GM21786 (cell line): ENCODE data around the gene XYLT1.

Experiments
- ATAC-seq: cut with Tn5 transposase; IDR thresholded peaks from one replicate; pipeline ENCODE4 v1.9.1; 2021; ENCODE audit not compliant: unreplicated experiment

Gene XYLT1

GRCh38 chr16:17294856-17295255 is 175.9 kb downstream of the XYLT1 start:
- no peak for ATAC-seq

DNA sequence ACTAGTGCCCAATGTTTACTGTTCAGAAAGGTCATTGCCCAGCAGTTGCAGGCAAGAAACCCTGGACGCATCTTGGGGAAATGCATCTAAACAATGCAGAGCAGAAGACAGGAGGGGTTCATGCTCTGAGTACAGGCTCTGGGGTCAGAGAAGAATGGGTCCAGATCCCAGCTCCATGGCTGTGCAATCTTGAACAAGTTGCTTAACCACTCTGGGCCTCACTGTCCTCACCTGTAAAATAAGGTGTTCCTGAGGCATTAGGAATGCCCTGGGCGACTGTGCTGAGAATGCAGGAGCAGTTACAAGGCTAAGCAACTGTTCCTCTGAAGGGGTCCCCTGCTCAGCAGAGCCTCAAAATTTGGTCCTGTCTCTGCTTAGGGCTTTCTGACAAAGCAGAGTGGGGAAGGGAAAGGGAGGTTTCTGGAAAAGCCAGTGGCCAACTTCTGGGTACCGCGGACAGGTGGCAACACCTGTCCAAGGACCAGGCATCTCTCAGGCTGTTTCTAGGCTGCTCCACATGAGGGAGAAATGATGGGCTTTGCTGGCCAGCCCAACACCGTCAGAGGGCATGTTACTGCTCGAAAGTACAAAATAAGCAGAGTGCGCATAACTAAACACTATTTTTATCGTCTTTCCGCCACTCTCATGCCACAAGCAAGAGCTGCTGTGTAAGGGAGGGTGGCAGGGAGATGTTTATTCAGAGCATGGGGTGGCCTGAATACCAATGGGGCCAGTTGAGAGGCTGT is 176.8 kb downstream of the XYLT1 start:
- ATAC-seq, result no peak

- no peak for ATAC-seq
These were observed 179.5 kb downstream of the XYLT1 start for GRCh38 chr16:17291289-17291688.

GRCh38 chr16:17289674-17290635 is 180.8 kb downstream of the XYLT1 start:
- no peak for ATAC-seq

GRCh38 chr16:17289050-17289449 is 181.7 kb downstream of the XYLT1 start:
- no peak for ATAC-seq

GRCh38 chr16:17287166-17287800 is 183.5 kb downstream of the XYLT1 start:
- no peak for ATAC-seq

DNA sequence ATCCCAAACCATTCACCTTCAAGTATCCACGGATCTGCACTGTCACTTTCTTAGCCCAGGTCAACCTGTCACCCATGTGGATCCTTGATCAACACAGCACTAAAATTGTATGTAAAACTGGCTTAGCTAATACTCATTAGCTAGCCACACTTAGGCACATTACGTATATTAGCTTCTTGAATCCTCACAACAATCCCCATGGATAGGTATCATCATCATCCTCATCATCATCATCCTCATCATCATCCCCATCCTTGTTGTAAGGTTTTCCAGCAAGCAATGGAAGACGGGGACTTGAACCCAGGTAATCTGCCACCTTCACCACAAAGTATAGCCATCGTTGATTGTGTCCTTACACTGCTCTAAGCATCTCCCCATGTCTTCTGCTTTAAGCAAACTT is 184.3 kb downstream of the XYLT1 start:
- no peak for ATAC-seq

DNA sequence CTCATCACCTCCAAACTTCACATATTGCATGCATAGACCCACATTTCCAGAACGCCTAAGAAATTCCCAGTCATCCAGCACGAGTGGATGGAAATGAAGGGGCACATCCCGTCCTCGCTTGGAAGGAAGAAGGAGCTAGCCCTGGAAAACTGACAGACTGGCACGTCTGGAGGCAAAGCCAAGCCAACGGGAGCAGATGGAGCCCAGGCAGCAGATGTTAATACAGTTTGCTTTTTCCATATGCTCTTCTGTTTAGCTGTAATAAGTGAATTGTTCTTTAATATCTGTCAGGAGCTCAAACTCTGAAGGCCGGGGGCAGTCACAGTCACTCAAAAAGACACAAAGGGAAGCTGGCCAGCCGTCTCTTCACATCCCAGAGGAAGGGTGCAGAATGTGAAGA is 187.7 kb downstream of the XYLT1 start:
- ATAC-seq, result no peak

DNA sequence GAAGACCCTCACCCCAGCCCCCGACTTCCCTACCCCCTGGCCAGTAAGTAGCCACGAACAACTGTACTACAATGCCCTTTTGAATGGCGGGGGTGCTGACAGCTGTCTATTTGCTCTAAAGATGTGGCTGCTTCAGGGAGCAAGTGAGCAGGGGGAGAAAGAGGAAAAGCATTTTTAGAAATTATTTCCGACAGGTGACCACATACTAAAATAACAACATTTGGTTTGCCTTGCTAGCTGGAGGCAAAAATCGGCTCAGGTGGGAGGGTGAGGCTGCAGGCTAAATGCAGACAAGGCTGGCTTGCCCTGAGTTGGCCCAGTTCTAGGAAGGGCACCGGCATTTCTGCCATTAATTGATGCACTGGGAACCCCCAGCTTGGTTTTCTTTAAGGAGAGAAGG is 188.5 kb downstream of the XYLT1 start:
- no peak for ATAC-seq

DNA sequence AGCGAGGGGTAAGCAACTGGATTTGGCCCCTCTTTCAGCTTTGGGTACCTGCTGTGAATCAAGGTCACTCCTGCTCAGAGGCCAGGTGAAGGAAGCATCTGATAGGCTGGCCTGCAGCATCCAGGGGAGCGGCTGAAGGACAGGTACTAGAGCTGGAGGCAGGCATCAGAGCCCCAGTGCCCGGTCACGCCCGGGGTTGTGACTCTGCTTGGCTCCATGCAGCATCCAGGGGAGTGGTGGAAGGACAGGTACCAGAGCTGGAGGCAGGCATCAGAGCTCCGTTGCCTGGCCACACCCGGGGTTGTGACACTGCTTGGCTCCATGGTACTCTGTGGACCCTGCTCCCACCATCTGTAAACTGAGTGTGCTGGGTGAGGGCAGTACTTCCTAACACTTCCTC is 189.7 kb downstream of the XYLT1 start:
- no peak for ATAC-seq

DNA sequence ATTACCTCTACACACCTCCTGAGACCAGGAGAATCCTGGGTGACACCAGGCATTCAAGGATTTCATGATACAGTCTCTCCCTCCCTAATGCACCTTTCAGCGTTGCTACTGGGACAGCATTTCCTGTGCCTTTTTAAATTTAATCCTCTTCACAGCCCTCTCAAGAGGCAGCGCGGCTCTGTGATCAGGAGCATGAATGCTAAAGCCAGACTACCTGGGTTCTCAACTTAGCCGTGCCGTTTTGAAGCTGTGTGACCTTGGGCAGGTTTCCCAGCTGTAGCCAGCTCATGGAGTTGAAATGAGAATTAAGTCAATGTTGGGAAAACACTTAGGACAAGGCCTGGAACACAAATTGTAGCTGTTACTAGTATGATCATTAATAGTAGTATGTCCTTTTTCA is 191.8 kb downstream of the XYLT1 start:
- ATAC-seq, result no peak

DNA sequence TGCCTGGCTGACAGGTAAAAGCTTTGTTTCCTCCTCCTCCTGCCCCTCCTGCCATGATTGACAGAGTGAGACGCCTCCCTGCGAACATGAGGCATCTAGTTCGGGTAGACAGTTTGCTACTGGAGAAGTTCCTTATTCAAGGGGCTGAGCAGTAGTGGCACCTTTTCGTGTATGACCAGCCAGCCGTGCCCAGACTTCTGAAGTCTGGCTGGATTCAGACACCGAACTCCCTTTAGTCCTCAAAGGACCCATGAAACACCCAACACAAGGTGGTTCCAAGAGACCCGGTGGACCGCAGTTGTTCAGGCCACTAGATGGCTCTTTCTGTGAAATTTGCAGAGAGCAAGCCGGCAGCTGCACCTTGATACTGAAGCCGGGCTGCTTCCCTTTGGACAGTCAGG is 192.8 kb downstream of the XYLT1 start:
- no peak for ATAC-seq

- no peak for ATAC-seq
These were observed 194.2 kb downstream of the XYLT1 start for GRCh38 chr16:17276610-17277009.

GRCh38 chr16:17276010-17276530 is 194.7 kb downstream of the XYLT1 start:
- no peak for ATAC-seq

DNA sequence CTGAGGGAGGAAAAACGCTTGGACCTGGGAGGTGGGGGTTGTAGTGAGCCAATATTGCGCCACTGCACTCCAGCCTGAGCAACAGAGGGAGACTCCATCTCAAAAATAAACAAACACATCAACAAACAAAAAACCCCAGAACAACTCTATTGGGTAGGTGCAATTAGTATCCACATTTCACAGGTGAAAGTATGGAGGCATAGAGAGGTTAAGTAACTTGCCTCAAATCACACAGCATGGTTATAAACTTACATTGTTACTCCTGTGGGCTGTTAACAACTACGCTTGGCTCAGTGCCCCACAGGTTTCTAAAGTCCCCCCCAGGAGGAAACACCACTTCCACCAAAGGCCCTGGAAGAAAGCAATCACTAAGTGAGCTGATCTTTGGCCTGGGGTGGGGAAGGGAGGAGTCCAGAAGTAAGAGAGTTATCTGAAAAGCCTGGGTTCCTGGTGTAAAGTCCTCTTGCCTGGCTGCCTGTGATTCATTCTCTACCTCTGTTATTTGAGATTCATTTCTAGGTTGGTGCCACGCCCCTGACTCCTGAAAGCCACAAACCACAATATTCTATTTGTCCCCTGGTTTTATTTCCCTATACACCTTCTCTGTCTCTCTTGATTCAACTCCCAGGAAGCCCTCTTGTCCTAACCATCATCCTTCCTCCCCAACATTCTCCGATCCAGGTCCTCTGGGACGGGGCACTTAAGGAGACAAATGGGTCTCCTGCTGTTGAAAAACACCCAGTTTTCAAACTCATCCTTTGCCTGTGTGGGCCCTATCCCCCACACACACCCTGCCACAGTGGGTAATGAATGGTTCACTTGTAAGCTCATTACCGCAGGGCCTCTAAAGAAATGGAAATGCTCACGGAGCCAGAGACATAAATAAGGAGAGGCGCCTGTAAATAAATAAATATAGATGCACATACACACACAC is 195.4 kb downstream of the XYLT1 start:
- no peak for ATAC-seq

- ATAC-seq, result no peak
These were observed 197.6 kb downstream of the XYLT1 start for GRCh38 chr16:17273142-17273561.

- ATAC-seq, result no peak
These were observed 198.0 kb downstream of the XYLT1 start for GRCh38 chr16:17272716-17273115.

DNA sequence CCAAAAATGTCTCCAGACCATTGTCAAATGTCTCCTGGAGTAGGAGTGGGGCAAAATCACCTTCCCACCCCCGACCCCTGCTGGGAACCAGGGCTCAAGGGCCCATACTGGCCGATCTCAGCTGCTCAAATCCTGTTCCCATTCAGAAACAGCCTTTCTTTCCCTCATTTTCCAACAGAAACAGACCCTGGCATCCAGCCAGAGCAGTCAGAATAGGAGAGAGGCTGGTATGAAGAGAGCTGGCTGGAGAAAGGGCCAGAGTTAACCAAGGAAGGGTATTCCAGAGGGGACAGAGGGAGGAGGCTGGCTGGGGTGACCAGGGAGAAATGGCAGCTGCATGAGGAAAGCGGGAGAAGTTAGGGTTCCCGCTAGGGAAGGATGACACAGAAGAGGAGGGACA is 199.1 kb downstream of the XYLT1 start:
- no peak for ATAC-seq

DNA sequence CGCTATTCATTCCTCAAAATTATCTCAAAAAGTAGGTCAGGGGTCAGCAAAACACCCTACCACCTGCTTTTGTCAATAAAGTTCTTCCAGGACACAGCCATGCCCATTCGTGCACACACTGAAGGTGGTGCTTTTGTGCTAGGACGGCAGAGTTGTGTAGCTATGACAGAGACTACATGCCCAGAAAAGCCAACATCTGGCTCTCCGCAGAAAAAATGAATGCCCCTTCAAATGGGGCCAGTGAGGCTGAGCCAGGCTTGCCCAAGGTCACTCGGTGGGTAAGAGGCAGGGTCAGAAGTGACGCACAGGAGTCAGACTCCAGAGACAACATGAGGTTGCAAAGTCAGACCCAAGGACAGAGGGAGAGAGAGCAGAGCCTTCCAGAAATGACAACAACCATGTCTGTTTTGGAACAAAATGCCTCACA is 200.1 kb downstream of the XYLT1 start:
- ATAC-seq, result no peak

DNA sequence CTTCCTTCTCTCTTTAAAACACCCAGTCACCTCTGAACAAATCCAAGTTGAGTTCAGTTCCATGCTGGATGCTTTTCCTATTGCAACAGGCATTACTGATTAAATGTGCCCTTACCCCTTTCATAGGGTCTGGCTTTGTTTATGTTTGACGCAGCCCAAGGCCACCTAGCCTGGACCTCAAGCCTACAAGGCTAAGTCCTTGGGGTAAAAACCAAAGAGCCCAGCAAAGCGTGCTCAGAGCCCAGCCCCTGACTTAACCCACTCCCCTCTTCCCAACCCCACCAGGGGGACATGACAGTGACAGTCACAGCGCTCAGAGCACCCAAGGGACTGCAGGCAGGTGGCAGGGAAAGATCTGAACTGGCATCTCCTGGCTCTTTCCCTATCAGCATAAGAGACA is 200.6 kb downstream of the XYLT1 start:
- ATAC-seq, result no peak
